ENCODE measurements around the gene FBLN5. TPM values are rescaled to one million over a fixed set of nuclear protein-coding genes. Genes with fewer than 3 reads are reported as not detected.

Gene FBLN5
- total and polyA plus RNA-seq, 2 of the 4 experiments (the other 2 are of a cell fraction), result 10.6 to 76.4 TPM

DNA sequence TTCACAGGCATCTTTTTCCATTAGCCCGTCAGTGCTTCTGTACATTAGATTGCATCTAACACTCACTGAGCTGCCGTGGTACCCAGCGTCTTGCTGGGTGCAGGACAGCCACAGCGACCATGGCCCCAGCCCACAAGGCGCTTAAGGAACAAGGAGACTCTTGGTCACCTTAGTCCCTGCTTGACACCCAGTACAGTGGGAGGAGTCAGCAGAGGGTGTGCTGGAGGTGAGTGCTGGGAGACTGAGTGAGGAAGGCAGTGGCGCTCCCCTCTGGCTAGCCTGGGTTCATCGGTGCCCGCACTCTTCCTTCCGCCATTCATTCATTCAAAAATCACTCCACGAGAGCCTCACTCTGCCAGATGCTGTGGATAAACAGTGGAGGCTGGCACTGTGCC is 21.8 kb downstream of the FBLN5 start:
- peaks cover 9% of the 10 kb centered on the region; the same call in 1 of the 2 replicates for H3K9me1 ChIP-seq (ENCODE audit: insufficient read depth, low read length)
- no peak for TF ChIP-seq BHLHE40 (IDR thresholded peaks at IDR 0.05; ENCODE audit: low read depth, low read length)
- TF ChIP-seq, protein P1, sequence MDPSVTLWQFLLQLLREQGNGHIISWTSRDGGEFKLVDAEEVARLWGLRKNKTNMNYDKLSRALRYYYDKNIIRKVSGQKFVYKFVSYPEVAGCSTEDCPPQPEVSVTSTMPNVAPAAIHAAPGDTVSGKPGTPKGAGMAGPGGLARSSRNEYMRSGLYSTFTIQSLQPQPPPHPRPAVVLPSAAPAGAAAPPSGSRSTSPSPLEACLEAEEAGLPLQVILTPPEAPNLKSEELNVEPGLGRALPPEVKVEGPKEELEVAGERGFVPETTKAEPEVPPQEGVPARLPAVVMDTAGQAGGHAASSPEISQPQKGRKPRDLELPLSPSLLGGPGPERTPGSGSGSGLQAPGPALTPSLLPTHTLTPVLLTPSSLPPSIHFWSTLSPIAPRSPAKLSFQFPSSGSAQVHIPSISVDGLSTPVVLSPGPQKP (IDR thresholded peaks at IDR 0.05; ENCODE audit: borderline replicate concordance, low read depth, low read length), result no peak
- TF ChIP-seq CEBPB (IDR thresholded peaks at IDR 0.05; ENCODE audit: low read depth, low read length), result no peak
- TF ChIP-seq, protein P2, sequence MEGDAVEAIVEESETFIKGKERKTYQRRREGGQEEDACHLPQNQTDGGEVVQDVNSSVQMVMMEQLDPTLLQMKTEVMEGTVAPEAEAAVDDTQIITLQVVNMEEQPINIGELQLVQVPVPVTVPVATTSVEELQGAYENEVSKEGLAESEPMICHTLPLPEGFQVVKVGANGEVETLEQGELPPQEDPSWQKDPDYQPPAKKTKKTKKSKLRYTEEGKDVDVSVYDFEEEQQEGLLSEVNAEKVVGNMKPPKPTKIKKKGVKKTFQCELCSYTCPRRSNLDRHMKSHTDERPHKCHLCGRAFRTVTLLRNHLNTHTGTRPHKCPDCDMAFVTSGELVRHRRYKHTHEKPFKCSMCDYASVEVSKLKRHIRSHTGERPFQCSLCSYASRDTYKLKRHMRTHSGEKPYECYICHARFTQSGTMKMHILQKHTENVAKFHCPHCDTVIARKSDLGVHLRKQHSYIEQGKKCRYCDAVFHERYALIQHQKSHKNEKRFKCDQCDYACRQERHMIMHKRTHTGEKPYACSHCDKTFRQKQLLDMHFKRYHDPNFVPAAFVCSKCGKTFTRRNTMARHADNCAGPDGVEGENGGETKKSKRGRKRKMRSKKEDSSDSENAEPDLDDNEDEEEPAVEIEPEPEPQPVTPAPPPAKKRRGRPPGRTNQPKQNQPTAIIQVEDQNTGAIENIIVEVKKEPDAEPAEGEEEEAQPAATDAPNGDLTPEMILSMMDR (conservative IDR thresholded peaks at IDR 0.05; ENCODE audit: low read depth, low read length), result no peak
- no peak for TF ChIP-seq RAD21 (IDR thresholded peaks at IDR 0.05; ENCODE audit: low read length)
- TF ChIP-seq FOS (IDR thresholded peaks at IDR 0.05; ENCODE audit: low read depth, low read length), result no peak
- dilution Hi-C loops (cut with HindIII; ENCODE audit: low sequenced_read_pairs, unreplicated experiment) (no loop called here), intact Hi-C loops (cut with micrococcal nuclease) (no loop called here), in situ Hi-C loops (cut with MboI; ENCODE audit: low sequenced_read_pairs) (no loop called here)
- H2BK5ac ChIP-seq (ENCODE audit: low read depth, low read length, poor library complexity, severe bottlenecking), result no peak overlapping the region
- H2AFZ ChIP-seq (replicated peaks; ENCODE audit: low read length, poor library complexity), result no peak overlapping the region
- H3K9ac ChIP-seq (ENCODE audit: low read depth, low read length), result no peak overlapping the region
- no peak overlapping the region for H2AK5ac ChIP-seq (ENCODE audit: low read depth, low read length)
- H3K23ac ChIP-seq (ENCODE audit: low read depth, low read length), result no peak overlapping the region
- CTCF ChIA-PET, result no interaction called here
- H3K4ac ChIP-seq (ENCODE audit: low read depth, low read length), result no peak overlapping the region
- no peak overlapping the region for H4K8ac ChIP-seq (ENCODE audit: low read depth in 2 of 2, low read length in 2 of 2)
- BruUV-seq (replicated peaks), result no TSS peak
- peaks cover 6% of the 10 kb centered on the region for H3K4me1 ChIP-seq (ENCODE audit: control insufficient read depth, insufficient read depth, low read length)
- H2BK20ac ChIP-seq (ENCODE audit: low read depth, low read length), result no peak overlapping the region
- peaks cover 32% of the 10 kb centered on the region for H4K20me1 ChIP-seq (ENCODE audit: insufficient read depth, low read length)
- H3K27ac ChIP-seq (ENCODE audit: insufficient read depth, low read length), result no peak overlapping the region
- 91% methylated on average over 4 of the region's 10 CpGs; no CpG with 5 or more reads in 1 of the 2 experiments for WGBS, 2 experiments (ENCODE audit: extremely low coverage in 2 of 2, insufficient read length in 1 of 2)
- no peak overlapping the region for H3K56ac ChIP-seq (ENCODE audit: extremely low read depth, insufficient read depth, low read length)
- H3K9me3 ChIP-seq (ENCODE audit: control insufficient read depth, insufficient read depth, low read length), result no peaks in the 10 kb centered on the region
- POLR2A ChIA-PET (ENCODE audit: unreplicated experiment), result no interaction called here
- no peak overlapping the region for H3K4me3 ChIP-seq (ENCODE audit: insufficient read depth, low read depth, low read length)
- no peak overlapping the region for H2BK120ac ChIP-seq (ENCODE audit: low read depth, low read length)
- no peak overlapping the region for H2BK15ac ChIP-seq (ENCODE audit: low read depth, low read length)
- H3K4me2 ChIP-seq (ENCODE audit: low read depth, low read length), result no peak overlapping the region
- DNase-seq, result no peak
- no peak overlapping the region for H3K18ac ChIP-seq (ENCODE audit: low read depth, low read length)
- H3K27me3 ChIP-seq (ENCODE audit: control insufficient read depth, insufficient read depth, low read length), result no peaks in the 10 kb centered on the region
- H2AK9ac ChIP-seq (replicated peaks; ENCODE audit: low read depth, low read length, poor library complexity), result no peak overlapping the region
- peaks cover 4 to 57% of the 10 kb centered on the region in 2 experiments for H3K79me1 ChIP-seq (ENCODE audit: low read depth in 1 of 2, low read length in 2 of 2)
- ATAC-seq (ENCODE audit: low read depth), result no peak
- H4K5ac ChIP-seq (ENCODE audit: low read depth, low read length), result no peak overlapping the region
- H4K91ac ChIP-seq (ENCODE audit: insufficient read depth, low read depth, low read length), result no peak overlapping the region
- no peak overlapping the region for H3K14ac ChIP-seq (replicated peaks; ENCODE audit: low read depth, low read length)
- peaks cover 43% of the 10 kb centered on the region; the same call in 1 of the 2 replicates for H3K36me3 ChIP-seq (ENCODE audit: control insufficient read depth, insufficient read depth, low read length)

All from IMR-90 (cell line).